H1 (cell line): ENCODE results near the gene NFIA. TPM values are rescaled to one million over a fixed set of nuclear protein-coding genes. Genes with fewer than 3 reads are reported as not detected.

Experiments used
- CTCF ChIA-PET: fragments of 300-600 bp; sonication (Branson Sonifier 250); formaldehyde crosslinking; loops from one replicate; lab custom pipeline; 2021; ENCODE audit not compliant: partially characterized antibody; lab: Charles Lee
- POLR2A ChIA-PET: fragments of 300-600 bp; sonication (Branson Sonifier 250); formaldehyde crosslinking; loops from one replicate; lab custom pipeline; 2021; ENCODE audit warnings: inconsistent platforms; ENCODE audit not compliant: partially characterized antibody; lab: Charles Lee
- DNase-seq, 2 experiments: peaks; one replicate each; pipeline versions ENCODE4 v3.0.0 to v3.0.0-alpha.2; 2010 to 2022; ENCODE audit warnings: low spot score in 2 of 2, low read depth in 1 of 2, mixed read lengths in 1 of 2
- FAIRE-seq: peaks from 2 replicates; lab custom pipeline; 2011; peaks lifted over from hg19 to GRCh38; lab: Jason Lieb, UNC
- H2AFZ ChIP-seq: 2 replicates; pipeline ENCODE4 v1.8.1; 2012; ENCODE audit warnings: low read length, inconsistent platforms
- H2AK5ac ChIP-seq: 2 replicates; pipeline ENCODE4 v1.6.1; 2013; ENCODE audit warnings: low read depth, low read length
- H2BK120ac ChIP-seq: replicated peaks from 2 replicates; pipeline ENCODE3; 2013; ENCODE audit warnings: low read depth, low read length, inconsistent platforms
- H2BK12ac ChIP-seq: 2 replicates; pipeline ENCODE4 v1.6.1; 2013; ENCODE audit warnings: low read depth, low read length
- H2BK15ac ChIP-seq: 2 replicates; pipeline ENCODE4 v1.6.1; 2013; ENCODE audit warnings: low read length
- H2BK20ac ChIP-seq: 2 replicates; pipeline ENCODE4 v1.6.1; 2013; ENCODE audit warnings: low read length
- H2BK5ac ChIP-seq: 2 replicates; pipeline ENCODE4 v1.6.1; 2013; ENCODE audit warnings: low read depth, low read length
- H3K14ac ChIP-seq: 2 replicates; pipeline ENCODE4 v1.6.1; 2013; ENCODE audit warnings: inconsistent platforms; ENCODE audit not compliant: insufficient read length
- H3K18ac ChIP-seq: 2 replicates; pipeline ENCODE4 v1.6.1; 2013; ENCODE audit warnings: low read length; ENCODE audit errors: extremely low read depth
- H3K23ac ChIP-seq: 2 replicates; pipeline ENCODE4 v1.6.1; 2013; ENCODE audit warnings: inconsistent platforms; ENCODE audit not compliant: insufficient read length
- H3K23me2 ChIP-seq: 2 replicates; pipeline ENCODE4 v1.6.1; 2013; ENCODE audit warnings: low read depth, low read length
- H3K27ac ChIP-seq: 2 replicates; pipeline ENCODE4 v1.6.1; 2011; ENCODE audit warnings: low read depth, low read length, inconsistent platforms
- H3K27me3 ChIP-seq, 4 experiments: replicated peaks in 1 of 4; 1 replicate in 1 of 4; 2 replicates in 3 of 4; pipeline versions ENCODE4 v1.6.1 to v1.8.1; 2011 to 2013; ENCODE audit warnings: low read length in 3 of 4, mild to moderate bottlenecking in 3 of 4, inconsistent platforms in 2 of 4, mixed read lengths in 2 of 4, moderate library complexity in 1 of 4; ENCODE audit not compliant: control insufficient read depth in 3 of 4, insufficient read depth in 3 of 4; ENCODE audit errors: extremely low read depth in 1 of 4
- H3K36me3 ChIP-seq, 4 experiments: 2 replicates each; pipeline versions ENCODE4 v1.6.1 to v1.8.1; 2011 to 2013; ENCODE audit warnings: mild to moderate bottlenecking in 4 of 4, low read length in 3 of 4, moderate library complexity in 2 of 4, control low read depth in 1 of 4, inconsistent platforms in 1 of 4; ENCODE audit not compliant: insufficient read depth in 4 of 4, control insufficient read depth in 2 of 4
- H3K4ac ChIP-seq: replicated peaks from 2 replicates; pipeline ENCODE3; 2013; ENCODE audit warnings: low read length, low read depth, mixed read lengths, inconsistent platforms; ENCODE audit not compliant: insufficient read length
- H3K4me1 ChIP-seq, 4 experiments: replicated peaks in 1 of 4; 1 replicate in 1 of 4; 2 replicates in 3 of 4; pipeline versions ENCODE4 v1.6.1 to v1.8.1; 2011 to 2013; ENCODE audit warnings: low read length in 3 of 4, inconsistent platforms in 2 of 4, mixed read lengths in 1 of 4; ENCODE audit not compliant: insufficient read depth in 4 of 4, control insufficient read depth in 3 of 4
- H3K4me2 ChIP-seq, 2 experiments: 2 replicates each; pipeline versions ENCODE4 v1.6.1 to v1.8.1; 2011 to 2013; ENCODE audit warnings: low read depth in 2 of 2, low read length in 2 of 2, control low read depth in 1 of 2, inconsistent platforms in 1 of 2, mild to moderate bottlenecking in 1 of 2; ENCODE audit not compliant: insufficient read depth in 1 of 2
- H3K4me3 ChIP-seq, 4 experiments: fragments of 200-600, 300-600 bp in 1 of 4; sonication (generic), shearing (Covaris generic), sonication (Bioruptor Twin) in 1 of 4; 2 replicates each; pipeline versions ENCODE4 v1.5.1 to v1.8.1; 2011 to 2016; ENCODE audit warnings: low read length in 4 of 4, low read depth in 3 of 4, control low read depth in 2 of 4, inconsistent platforms in 2 of 4, mild to moderate bottlenecking in 2 of 4, mixed read lengths in 1 of 4, moderate library complexity in 1 of 4; ENCODE audit not compliant: insufficient read depth in 2 of 4; ENCODE audit errors: extremely low read depth in 1 of 4
- H3K56ac ChIP-seq: replicated peaks from 2 replicates; pipeline ENCODE3; 2013; ENCODE audit warnings: low read depth, mild to moderate bottlenecking, mixed read lengths, low read length, inconsistent platforms; ENCODE audit not compliant: insufficient read length
- H3K79me1 ChIP-seq: 2 replicates; pipeline ENCODE4 v1.6.1; 2013; ENCODE audit warnings: low read depth, low read length, control low read depth
- H3K79me2 ChIP-seq, 2 experiments: 2 replicates each; pipeline versions ENCODE4 v1.6.1 to v1.8.1; 2012 to 2013; ENCODE audit warnings: low read length in 2 of 2, mild to moderate bottlenecking in 2 of 2, inconsistent platforms in 1 of 2; ENCODE audit not compliant: insufficient read depth in 2 of 2, control insufficient read depth in 1 of 2
- H3K9ac ChIP-seq, 4 experiments: replicated peaks in 1 of 4; 1 replicate in 1 of 4; 2 replicates in 3 of 4; pipeline versions ENCODE4 v1.6.1 to v1.8.1; 2011 to 2013; ENCODE audit warnings: low read depth in 3 of 4, low read length in 3 of 4, control low read depth in 2 of 4, mild to moderate bottlenecking in 2 of 4, moderate library complexity in 2 of 4, inconsistent platforms in 1 of 4; ENCODE audit errors: extremely low read depth in 1 of 4
- H3K9me3 ChIP-seq, 2 experiments: 2 replicates each; pipeline versions ENCODE4 v1.6.1 to v1.8.1; 2012 to 2013; ENCODE audit warnings: mild to moderate bottlenecking in 2 of 2, moderate library complexity in 2 of 2, control low read depth in 1 of 2, inconsistent platforms in 1 of 2, low read depth in 1 of 2, low read length in 1 of 2, mixed read lengths in 1 of 2; ENCODE audit not compliant: insufficient read depth in 2 of 2
- H4K20me1 ChIP-seq, 2 experiments: replicated peaks in 1 of 2; 2 replicates each; pipeline versions ENCODE3 to v1.8.1; 2011 to 2013; ENCODE audit warnings: inconsistent platforms in 2 of 2, low read length in 2 of 2, mild to moderate bottlenecking in 1 of 2; ENCODE audit not compliant: insufficient read depth in 2 of 2, control insufficient read depth in 1 of 2
- H4K5ac ChIP-seq: 2 replicates; pipeline ENCODE4 v1.6.1; 2013; ENCODE audit warnings: low read length, low read depth, mixed read lengths, inconsistent platforms; ENCODE audit not compliant: insufficient read length
- H4K8ac ChIP-seq: 2 replicates; pipeline ENCODE4 v1.8.0; 2013; ENCODE audit warnings: mild to moderate bottlenecking, moderate library complexity, low read length, inconsistent platforms; ENCODE audit not compliant: insufficient read depth; ENCODE audit errors: extremely low read depth
- H4K91ac ChIP-seq: replicated peaks from 2 replicates; pipeline ENCODE3; 2013; ENCODE audit warnings: low read length, mixed read lengths, inconsistent platforms; ENCODE audit not compliant: insufficient read length
- ASH2L ChIP-seq: fragments of 200-600, 300-600 bp; sonication (generic); IDR thresholded peaks from one replicate; pipeline ENCODE4 v1.7.1; 2017; ENCODE audit warnings: low read length
- BACH1 ChIP-seq: IDR thresholded peaks from 2 replicates; pipeline ENCODE4 v1.6.1; 2012; ENCODE audit warnings: low read length, improper control_type of control experiment
- EZH2 ChIP-seq: fragments of 200-600 bp; sonication (generic); IDR thresholded peaks from 2 replicates; pipeline ENCODE4 v1.7.1; 2012; ENCODE audit warnings: low read depth, mild to moderate bottlenecking, moderate library complexity, low read length, inconsistent platforms; ENCODE audit not compliant: severe bottlenecking
- KDM4A ChIP-seq: IDR thresholded peaks from one replicate; pipeline ENCODE4 v1.7.1; 2012; ENCODE audit warnings: low read depth, mild to moderate bottlenecking, moderate library complexity, low read length, inconsistent platforms; ENCODE audit not compliant: severe bottlenecking
- PHF8 ChIP-seq: fragments of 200-600 bp; sonication (generic); conservative IDR thresholded peaks from 2 replicates; pipeline ENCODE4 v1.7.1; 2012; ENCODE audit warnings: low read depth, mild to moderate bottlenecking, inconsistent platforms, low read length, moderate library complexity
- RNF2 ChIP-seq: fragments of 200-900, 300-1000 bp; sonication (generic); IDR thresholded peaks from 2 replicates; pipeline ENCODE4 v1.7.1; 2016; ENCODE audit warnings: borderline replicate concordance, low read depth, mild to moderate bottlenecking, antibody characterized with exemption, low read length; ENCODE audit not compliant: poor library complexity, severe bottlenecking; ENCODE audit errors: missing control alignments
- SUZ12 ChIP-seq: fragments of 200-600 bp; sonication (generic); IDR thresholded peaks from 2 replicates; pipeline ENCODE4 v1.6.1; 2012; ENCODE audit warnings: mild to moderate bottlenecking, inconsistent platforms, low read length, moderate library complexity, mixed read lengths
- TAF1 ChIP-seq: IDR thresholded peaks from 2 replicates; pipeline ENCODE4 v1.6.1; 2011; ENCODE audit warnings: mild to moderate bottlenecking, low read depth, low read length
- WGBS, 2 experiments: shearing (Covaris generic) in 1 of 2; methylation state at CpG; one replicate each; pipeline versions ENCODE4 v1.1.6 to v1.1.7; 2013 to 2015; ENCODE audit warnings: low lambda C conversion rate in 2 of 2, mixed read lengths in 2 of 2, inconsistent platforms in 1 of 2, low coverage in 1 of 2, missing lambda C conversion rate in 1 of 2; ENCODE audit not compliant: insufficient replicate concordance in 2 of 2, insufficient coverage in 1 of 2, insufficient read length in 1 of 2; ENCODE audit errors: extremely low coverage in 1 of 2, missing lambda C conversion rate in 1 of 2; 5-methylcytosine and 5-hydroxymethylcytosine counted together
- polyA plus RNA-seq, 7 experiments: library from polyadenylated mRNA; depleted of rRNA in 3 of 7; stranded (reverse) in 5 of 7; unstranded in 2 of 7; fragments of >200 nt in 5 of 7; fragments of 200-250 nt in 2 of 7; gene quantifications; 1 replicate in 5 of 7; 2 replicates in 1 of 7; 4 replicates in 1 of 7; pipeline versions ENCODE4 v1.2.1 to v1.2.3, GENCODE V29; 2011 to 2013; ENCODE audit warnings: missing spikeins in 2 of 7, mixed read lengths in 2 of 7
- total RNA-seq: library from RNA; stranded (reverse); fragmentation: NEBNext Ultra II Directional; extraction: Animal tissue kit (Norgen Biotek cat#: 25700); gene quantifications from 2 replicates; pipeline ENCODE4 v1.2.1, GENCODE V29; 2021

Gene NFIA
- total and polyA plus RNA-seq, 2 of the 8 experiments (the other 6 are each of a cell fraction or from before 2014, with no cell fraction given) = 1.8 to 2.3 TPM

DNA sequence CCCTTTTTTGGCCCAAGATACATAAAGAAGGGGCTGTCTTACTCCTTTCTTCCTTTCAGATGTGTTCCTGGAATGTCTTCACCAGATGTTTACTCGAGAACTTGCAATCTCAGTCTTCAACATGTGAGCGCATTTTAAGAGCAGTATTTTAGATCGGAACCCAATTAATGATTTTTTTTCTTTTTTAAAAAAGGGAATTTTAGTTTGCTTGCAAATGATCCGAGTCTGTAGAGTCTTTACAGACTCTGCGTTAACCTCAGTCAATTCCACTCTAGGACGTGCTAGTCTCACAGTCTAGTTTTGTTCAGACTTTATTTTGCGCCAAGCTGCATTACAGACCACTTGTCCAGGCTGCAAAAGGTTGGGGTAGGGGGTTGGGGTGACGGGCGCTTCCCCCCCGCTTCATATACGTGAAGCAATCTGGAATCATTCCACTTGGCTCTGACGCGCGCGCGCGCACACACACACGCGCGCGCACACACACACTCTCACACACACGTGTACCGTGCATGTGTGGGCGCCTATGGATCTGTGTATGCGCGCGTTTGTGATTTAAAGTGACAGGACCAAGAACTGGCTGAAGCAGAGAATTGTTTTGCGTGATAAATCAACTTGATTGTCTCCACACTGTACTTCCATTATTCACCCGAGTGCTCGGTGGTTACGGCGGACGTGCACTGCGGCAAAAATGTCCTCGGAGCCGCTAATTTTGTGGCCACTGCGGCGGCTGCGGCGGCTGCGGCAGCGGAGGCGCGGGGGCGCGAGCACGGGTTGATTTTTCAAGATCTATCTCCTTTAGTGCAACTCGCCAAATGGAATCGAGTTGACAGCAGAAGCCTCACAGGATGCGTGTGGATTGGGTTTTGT lies 25.6 kb upstream of the NFIA start:
- no peaks in the 10 kb centered on the region for H3K79me1 ChIP-seq
- no peak overlapping the region for H2BK12ac ChIP-seq
- peaks cover 47 to 62% (median 57%) of the 10 kb centered on the region in 4 experiments for H3K27me3 ChIP-seq
- no peak overlapping the region for H3K4ac ChIP-seq
- no peak overlapping the region for H3K14ac ChIP-seq
- H4K5ac ChIP-seq = no peak overlapping the region
- peaks cover 0 to 30% (median 14%) of the 10 kb centered on the region in 4 experiments; a peak in 6 of 7 replicates for H3K4me1 ChIP-seq
- peak overlapping the region; percentile 61; the same call in 1 of the 2 replicates for H2BK15ac ChIP-seq
- FAIRE-seq (no peak), DNase-seq (no peak)
- peak overlapping the region; percentile 38 to 65 (median 41); a peak in 7 of 8 replicates for H3K4me3 ChIP-seq
- H2BK20ac ChIP-seq = no peak overlapping the region
- peaks cover 0 to 2% (median 0%) of the 10 kb centered on the region in 4 experiments; a peak in 1 of 8 replicates for H3K36me3 ChIP-seq
- peak overlapping the region; percentile 91 to 97 for H3K4me2 ChIP-seq
- no peaks in the 10 kb centered on the region for H3K79me2 ChIP-seq
- H2BK5ac ChIP-seq = no peak overlapping the region
- H4K8ac ChIP-seq = peak overlapping the region; percentile 29; the same call in 1 of the 2 replicates
- 5% methylated on average over 50 of the region's 50 CpGs; no CpG with 5 or more reads in 1 of the 2 experiments for WGBS, 2 experiments
- no peak overlapping the region for H2AK5ac ChIP-seq
- ChIA-PET POLR2A (interaction anchor here (1.7 kb wide), 1 partner anchor 21 kb away, joined by 7 read pairs; no protein-coding TSS in a partner anchor), CTCF (interaction anchor here (0.6 to 2.4 kb wide), 5 partner anchors 9 to 669 kb away, joined by 3 to 7 read pairs (median 4); no protein-coding TSS in a partner anchor)
- no peak overlapping the region for H2AFZ ChIP-seq
- H4K91ac ChIP-seq = no peak overlapping the region
- no peak overlapping the region for H3K27ac ChIP-seq
- H4K20me1 ChIP-seq = peaks cover 4 to 9% of the 10 kb centered on the region in 2 experiments
- H3K23ac ChIP-seq = no peak overlapping the region
- H3K9me3 ChIP-seq = no peaks in the 10 kb centered on the region
- no peak overlapping the region for H2BK120ac ChIP-seq
- H3K18ac ChIP-seq = peak overlapping the region; percentile 48; the same call in 1 of the 2 replicates
- no peak overlapping the region for H3K9ac ChIP-seq
- H3K23me2 ChIP-seq = peaks cover 16% of the 10 kb centered on the region; the same call in 1 of the 2 replicates
- TF ChIP-seq ASH2L = peak; percentile 73
- TF ChIP-seq TAF1 = no peak
- no peak for TF ChIP-seq PHF8
- TF ChIP-seq BACH1 = 0 out of 2 replicates have a peak, but pooled peaks have one; percentile 9
- peak; percentile 89 for TF ChIP-seq RNF2
- TF ChIP-seq SUZ12 = peak; percentile 94
- peak; percentile 84 for TF ChIP-seq EZH2
- TF ChIP-seq KDM4A = peak; percentile 64
- TF ChIP-seq, all 59 proteins: peak for 6
- no peak overlapping the region for H3K56ac ChIP-seq
